ENCODE results near the gene PDHB. TPM values are rescaled to one million over a fixed set of nuclear protein-coding genes. Genes with fewer than 3 reads are reported as not detected.

PDHB gene
- total and polyA plus RNA-seq, 2 of the 13 experiments (the other 11 are each of a cell fraction or from before 2014, with no cell fraction given), result 108 to 153 TPM

- TF ChIP-seq, protein P1, sequence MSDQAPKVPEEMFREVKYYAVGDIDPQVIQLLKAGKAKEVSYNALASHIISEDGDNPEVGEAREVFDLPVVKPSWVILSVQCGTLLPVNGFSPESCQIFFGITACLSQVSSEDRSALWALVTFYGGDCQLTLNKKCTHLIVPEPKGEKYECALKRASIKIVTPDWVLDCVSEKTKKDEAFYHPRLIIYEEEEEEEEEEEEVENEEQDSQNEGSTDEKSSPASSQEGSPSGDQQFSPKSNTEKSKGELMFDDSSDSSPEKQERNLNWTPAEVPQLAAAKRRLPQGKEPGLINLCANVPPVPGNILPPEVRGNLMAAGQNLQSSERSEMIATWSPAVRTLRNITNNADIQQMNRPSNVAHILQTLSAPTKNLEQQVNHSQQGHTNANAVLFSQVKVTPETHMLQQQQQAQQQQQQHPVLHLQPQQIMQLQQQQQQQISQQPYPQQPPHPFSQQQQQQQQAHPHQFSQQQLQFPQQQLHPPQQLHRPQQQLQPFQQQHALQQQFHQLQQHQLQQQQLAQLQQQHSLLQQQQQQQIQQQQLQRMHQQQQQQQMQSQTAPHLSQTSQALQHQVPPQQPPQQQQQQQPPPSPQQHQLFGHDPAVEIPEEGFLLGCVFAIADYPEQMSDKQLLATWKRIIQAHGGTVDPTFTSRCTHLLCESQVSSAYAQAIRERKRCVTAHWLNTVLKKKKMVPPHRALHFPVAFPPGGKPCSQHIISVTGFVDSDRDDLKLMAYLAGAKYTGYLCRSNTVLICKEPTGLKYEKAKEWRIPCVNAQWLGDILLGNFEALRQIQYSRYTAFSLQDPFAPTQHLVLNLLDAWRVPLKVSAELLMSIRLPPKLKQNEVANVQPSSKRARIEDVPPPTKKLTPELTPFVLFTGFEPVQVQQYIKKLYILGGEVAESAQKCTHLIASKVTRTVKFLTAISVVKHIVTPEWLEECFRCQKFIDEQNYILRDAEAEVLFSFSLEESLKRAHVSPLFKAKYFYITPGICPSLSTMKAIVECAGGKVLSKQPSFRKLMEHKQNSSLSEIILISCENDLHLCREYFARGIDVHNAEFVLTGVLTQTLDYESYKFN (CRISPR knock-in tag; conservative IDR thresholded peaks at IDR 0.05), result 0 out of 2 replicates have a peak, but pooled peaks have one; percentile 0
Measured at GRCh38 chr3:58434168-58434504, 504 bp upstream of the PDHB start (continued).

- H3K27me3 ChIP-seq (ENCODE audit: control insufficient read depth in 1 of 2, insufficient read depth in 2 of 2, low read length in 2 of 2), result peaks cover 0 to 1% of the 10 kb centered on the region in 2 experiments; a peak in 1 of 5 replicates
- ATAC-seq (no peak), DNase-seq (ENCODE audit: low spot score) (no peak), FAIRE-seq (peak; percentile 15)
- peak overlapping the region; percentile 92 for H3K27ac ChIP-seq (ENCODE audit: extremely low read length, insufficient read depth, low read length)
- POLR2A ChIA-PET, result interaction anchor here (0.6 to 1.9 kb wide), 14 partner anchors 8 to 127 kb away, joined by 3 to 11 read pairs (median 3); partner anchors contain the start of genes HTD2 and RPP14
- peaks cover 51% of the 10 kb centered on the region for H3K4me1 ChIP-seq (ENCODE audit: insufficient read depth, low read length)
- CTCF ChIA-PET (ENCODE audit: low intra/inter-chr PET ratio, low total read pairs), result no interaction called here
- H3K79me2 ChIP-seq (ENCODE audit: insufficient read depth, low read length), result peaks cover 19% of the 10 kb centered on the region
- peak overlapping the region; percentile 97 for H3K9ac ChIP-seq (ENCODE audit: insufficient read depth, low read depth, low read length)
- H2AFZ ChIP-seq (ENCODE audit: low read length), result no peak overlapping the region
- no peaks in the 10 kb centered on the region for H4K20me1 ChIP-seq (ENCODE audit: insufficient read depth, low read length)
- H3K36me3 ChIP-seq (replicated peaks in 1 of 2; ENCODE audit: control insufficient read depth in 1 of 2, insufficient read depth in 2 of 2, low read length in 2 of 2), result peaks cover 8 to 44% of the 10 kb centered on the region in 2 experiments
- BruUV-seq (replicated peaks), result no TSS peak
- H3K4me2 ChIP-seq (ENCODE audit: low read depth, low read length), result peak overlapping the region; percentile 74
- intact Hi-C loops (cut with micrococcal nuclease; ENCODE audit: unreplicated experiment) (loop anchor here (2.0 to 5.0 kb wide), 2 partner anchors 59 to 88 kb away; partner anchors contain the start of gene KCTD6), in situ Hi-C loops (cut with HindIII; ENCODE audit: extremely low pct_ligation_motif_present, low pct_unique_long_range_greater_than_20kb) (no loop called here)
- peak overlapping the region; percentile 68 to 97 (median 93) for H3K4me3 ChIP-seq (replicated peaks in 1 of 3; ENCODE audit: insufficient read depth in 1 of 3, low read depth in 2 of 3, low read length in 3 of 3)
- H3K9me3 ChIP-seq (ENCODE audit: low read length), result no peaks in the 10 kb centered on the region
- WGBS (ENCODE audit: low lambda C conversion rate), result 66% methylated on average over 6 of the region's 6 CpGs
- peak; percentile 1; the same call in 1 of the 2 replicates for TF ChIP-seq ZNF501 (CRISPR knock-in tag; IDR thresholded peaks at IDR 0.05)
- TF ChIP-seq ZNF777 (CRISPR knock-in tag; IDR thresholded peaks at IDR 0.05), result 0 out of 2 replicates have a peak, but pooled peaks have one; percentile 0
- TF ChIP-seq, protein P2, sequence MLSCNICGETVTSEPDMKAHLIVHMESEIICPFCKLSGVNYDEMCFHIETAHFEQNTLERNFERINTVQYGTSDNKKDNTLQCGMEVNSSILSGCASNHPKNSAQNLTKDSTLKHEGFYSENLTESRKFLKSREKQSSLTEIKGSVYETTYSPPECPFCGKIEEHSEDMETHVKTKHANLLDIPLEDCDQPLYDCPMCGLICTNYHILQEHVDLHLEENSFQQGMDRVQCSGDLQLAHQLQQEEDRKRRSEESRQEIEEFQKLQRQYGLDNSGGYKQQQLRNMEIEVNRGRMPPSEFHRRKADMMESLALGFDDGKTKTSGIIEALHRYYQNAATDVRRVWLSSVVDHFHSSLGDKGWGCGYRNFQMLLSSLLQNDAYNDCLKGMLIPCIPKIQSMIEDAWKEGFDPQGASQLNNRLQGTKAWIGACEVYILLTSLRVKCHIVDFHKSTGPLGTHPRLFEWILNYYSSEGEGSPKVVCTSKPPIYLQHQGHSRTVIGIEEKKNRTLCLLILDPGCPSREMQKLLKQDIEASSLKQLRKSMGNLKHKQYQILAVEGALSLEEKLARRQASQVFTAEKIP (CRISPR knock-in tag; IDR thresholded peaks at IDR 0.05; ENCODE audit: borderline replicate concordance), result no peak
- TF ChIP-seq, protein P3, sequence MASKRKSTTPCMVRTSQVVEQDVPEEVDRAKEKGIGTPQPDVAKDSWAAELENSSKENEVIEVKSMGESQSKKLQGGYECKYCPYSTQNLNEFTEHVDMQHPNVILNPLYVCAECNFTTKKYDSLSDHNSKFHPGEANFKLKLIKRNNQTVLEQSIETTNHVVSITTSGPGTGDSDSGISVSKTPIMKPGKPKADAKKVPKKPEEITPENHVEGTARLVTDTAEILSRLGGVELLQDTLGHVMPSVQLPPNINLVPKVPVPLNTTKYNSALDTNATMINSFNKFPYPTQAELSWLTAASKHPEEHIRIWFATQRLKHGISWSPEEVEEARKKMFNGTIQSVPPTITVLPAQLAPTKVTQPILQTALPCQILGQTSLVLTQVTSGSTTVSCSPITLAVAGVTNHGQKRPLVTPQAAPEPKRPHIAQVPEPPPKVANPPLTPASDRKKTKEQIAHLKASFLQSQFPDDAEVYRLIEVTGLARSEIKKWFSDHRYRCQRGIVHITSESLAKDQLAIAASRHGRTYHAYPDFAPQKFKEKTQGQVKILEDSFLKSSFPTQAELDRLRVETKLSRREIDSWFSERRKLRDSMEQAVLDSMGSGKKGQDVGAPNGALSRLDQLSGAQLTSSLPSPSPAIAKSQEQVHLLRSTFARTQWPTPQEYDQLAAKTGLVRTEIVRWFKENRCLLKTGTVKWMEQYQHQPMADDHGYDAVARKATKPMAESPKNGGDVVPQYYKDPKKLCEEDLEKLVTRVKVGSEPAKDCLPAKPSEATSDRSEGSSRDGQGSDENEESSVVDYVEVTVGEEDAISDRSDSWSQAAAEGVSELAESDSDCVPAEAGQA (IDR thresholded peaks at IDR 0.05; ENCODE audit: low read depth), result no peak
- TF ChIP-seq, protein P3 (CRISPR knock-in tag; IDR thresholded peaks at IDR 0.05; ENCODE audit: borderline replicate concordance), result no peak
- TF ChIP-seq ZBTB1 (CRISPR knock-in tag; IDR thresholded peaks at IDR 0.05; ENCODE audit: borderline replicate concordance), result no peak
- TF ChIP-seq ZNF816 (CRISPR knock-in tag; IDR thresholded peaks at IDR 0.05; ENCODE audit: borderline replicate concordance), result 0 out of 2 replicates have a peak, but pooled peaks have one; percentile 72
- 0 out of 2 replicates have a peak, but pooled peaks have one; percentile 26 for TF ChIP-seq ZNF784 (CRISPR knock-in tag; IDR thresholded peaks at IDR 0.05; ENCODE audit: borderline replicate concordance)
Measured at GRCh38 chr3:58432905-58433304, 727 bp downstream of the PDHB start.

Measured in HepG2 (cell line).